HCT116 (cell line): ENCODE data around the gene ADARB2. TPM values are rescaled to one million over a fixed set of nuclear protein-coding genes. Genes with fewer than 3 reads are reported as not detected.

Experiments used
- ATAC-seq: fragments of 200-7000 bp; cut with Tn5 transposase; 2 replicates; pipeline ENCODE4 v1.9.1; 2020; ENCODE audit warnings: mild to moderate bottlenecking, moderate library complexity
- BruUV-seq: library from RNA; stranded (reverse); fragments of 400-500 nt; replicated peaks from 2 replicates; lab custom pipeline; 2021; lab: Mats Ljungman, UMichigan
- CTCF ChIA-PET: fragments of 300-600 bp; sonication (Branson Sonifier 250); formaldehyde crosslinking; loops from one replicate; lab custom pipeline; 2021; ENCODE audit warnings: antibody characterized with exemption; lab: Charles Lee
- POLR2A ChIA-PET: fragments of 300-600, 350-600 bp; sonication (Branson Sonifier 250); formaldehyde crosslinking; loops from one replicate; lab custom pipeline; 2021; ENCODE audit warnings: antibody characterized with exemption; lab: Charles Lee
- RAD21 ChIA-PET, 2 experiments: fragments of 300-600 bp; sonication (Branson Sonifier 250); formaldehyde crosslinking; loops; one replicate each; lab custom pipeline; 2023; ENCODE audit warnings: low total read pairs in 2 of 2; ENCODE audit not compliant: uncharacterized antibody in 2 of 2, unreplicated experiment in 2 of 2, low non-redundant PET in 1 of 2; lab: Charles Lee
- DNase-seq: peaks from one replicate; pipeline ENCODE4 v3.0.0-alpha.2; 2010; ENCODE audit warnings: low read depth, low spot score
- H2AFZ ChIP-seq: fragments of 200-600 bp; shearing (Covaris generic), sonication (generic); 2 replicates; pipeline ENCODE4 v1.6.1; 2017; ENCODE audit warnings: low read depth, mixed run types, mixed read lengths, antibody characterized with exemption, low read length; ENCODE audit not compliant: poor library complexity, severe bottlenecking
- H3K27ac ChIP-seq: 2 replicates; pipeline ENCODE4 v1.5.1; 2012; ENCODE audit warnings: low read depth, low read length
- H3K27me3 ChIP-seq: fragments of 200-600 bp; sonication (generic); 2 replicates; pipeline ENCODE4 v1.6.1; 2016; ENCODE audit warnings: mixed run types, low read length, mixed read lengths; ENCODE audit not compliant: insufficient read depth
- H3K36me3 ChIP-seq, 2 experiments: fragments of 200-500 bp in 1 of 2; fragments of 200-600 bp in 1 of 2; sonication (Bioruptor generic) in 1 of 2; sonication (generic) in 1 of 2; 2 replicates each; pipeline versions ENCODE4 v1.5.1 to v1.6.1; 2014 to 2016; ENCODE audit warnings: low read length in 2 of 2, inconsistent platforms in 1 of 2, mixed read lengths in 1 of 2, mixed run types in 1 of 2; ENCODE audit not compliant: insufficient read depth in 2 of 2, control insufficient read depth in 1 of 2
- H3K4me1 ChIP-seq, 2 experiments: fragments of 200-600 bp in 1 of 2; sonication (generic) in 1 of 2; 2 replicates each; pipeline versions ENCODE4 v1.5.1 to v1.6.1; 2012 to 2017; ENCODE audit warnings: low read length in 2 of 2, inconsistent platforms in 1 of 2, mild to moderate bottlenecking in 1 of 2, mixed read lengths in 1 of 2, mixed run types in 1 of 2, moderate library complexity in 1 of 2; ENCODE audit not compliant: insufficient read depth in 2 of 2, control insufficient read depth in 1 of 2
- H3K4me2 ChIP-seq: fragments of 200-600 bp; sonication (generic); 2 replicates; pipeline ENCODE4 v1.6.1; 2017; ENCODE audit warnings: mixed run types, low read length, mixed read lengths
- H3K4me3 ChIP-seq, 2 experiments: fragments of 200-600 bp in 1 of 2; sonication (generic) in 1 of 2; replicated peaks in 1 of 2; 2 replicates each; pipeline ENCODE4 v1.5.1; 2011 to 2016; ENCODE audit warnings: low read length in 2 of 2, control low read depth in 1 of 2, low read depth in 1 of 2, mild to moderate bottlenecking in 1 of 2, mixed read lengths in 1 of 2, mixed run types in 1 of 2
- H3K79me2 ChIP-seq: fragments of 200-600 bp; sonication (generic); 2 replicates; pipeline ENCODE4 v1.6.1; 2017; ENCODE audit warnings: mild to moderate bottlenecking, mixed run types, low read length, moderate library complexity, mixed read lengths; ENCODE audit not compliant: insufficient read depth
- H3K9ac ChIP-seq: fragments of 200-600 bp; sonication (generic); 2 replicates; pipeline ENCODE4 v1.6.1; 2016; ENCODE audit warnings: low read length, mixed read lengths
- H3K9me2 ChIP-seq: fragments of 200-600 bp; sonication (generic), shearing (Covaris generic); 2 replicates; pipeline ENCODE4 v1.6.1; 2017; ENCODE audit warnings: mixed run types, mild to moderate bottlenecking, moderate library complexity; ENCODE audit not compliant: insufficient read depth
- H3K9me3 ChIP-seq, 2 experiments: fragments of 200-500 bp in 1 of 2; fragments of 200-600 bp in 1 of 2; sonication (Bioruptor generic) in 1 of 2; sonication (generic) in 1 of 2; 2 replicates each; pipeline ENCODE4 v1.6.1; 2014 to 2017; ENCODE audit warnings: low read length in 2 of 2, mixed read lengths in 2 of 2, inconsistent platforms in 1 of 2, low read depth in 1 of 2, mild to moderate bottlenecking in 1 of 2, mixed run types in 1 of 2, moderate library complexity in 1 of 2; ENCODE audit not compliant: control insufficient read depth in 1 of 2, insufficient read depth in 1 of 2
- H4K20me1 ChIP-seq: fragments of 200-600 bp; sonication (generic), shearing (Covaris generic); 2 replicates; pipeline ENCODE4 v1.6.1; 2017; ENCODE audit warnings: mixed run types, mild to moderate bottlenecking, moderate library complexity; ENCODE audit not compliant: insufficient read depth
- CBX3 ChIP-seq: IDR thresholded peaks from 2 replicates; pipeline ENCODE4 v1.6.1; 2012; ENCODE audit warnings: low read depth
- EGR1 ChIP-seq: IDR thresholded peaks from 2 replicates; pipeline ENCODE4 v1.6.1; 2012; ENCODE audit warnings: low read depth
- ELF1 ChIP-seq: IDR thresholded peaks from 2 replicates; pipeline ENCODE4 v1.6.1; 2012; ENCODE audit warnings: low read depth, borderline replicate concordance
- EZH2 ChIP-seq: fragments of 200-600 bp; sonication (generic); IDR thresholded peaks from 2 replicates; pipeline ENCODE4 v1.6.1; 2017; ENCODE audit warnings: antibody characterized with exemption, mixed run types
- EZH2phosphoT487 ChIP-seq: fragments of 200-600 bp; IDR thresholded peaks from 2 replicates; pipeline ENCODE4 v1.6.1; 2018; ENCODE audit warnings: antibody characterized with exemption, borderline replicate concordance
- FOSL1 ChIP-seq: IDR thresholded peaks from 2 replicates; pipeline ENCODE4 v1.6.1; 2012; ENCODE audit warnings: low read depth
- JUND ChIP-seq: IDR thresholded peaks from 2 replicates; pipeline ENCODE4 v1.6.1; 2012
- POLR2A ChIP-seq: IDR thresholded peaks from 2 replicates; pipeline ENCODE4 v1.7.0; 2011; ENCODE audit warnings: borderline replicate concordance; ENCODE audit not compliant: insufficient read depth, insufficient read length; ENCODE audit errors: extremely low read depth
- POLR2AphosphoS5 ChIP-seq: IDR thresholded peaks from 2 replicates; pipeline ENCODE4 v1.6.1; 2011; ENCODE audit warnings: mild to moderate bottlenecking, low read depth, low read length, moderate library complexity
- RAD21 ChIP-seq: IDR thresholded peaks from 2 replicates; pipeline ENCODE4 v1.6.1; 2012; ENCODE audit warnings: low read depth, mild to moderate bottlenecking
- SP1 ChIP-seq: IDR thresholded peaks from 2 replicates; pipeline ENCODE4 v1.6.1; 2012; ENCODE audit warnings: low read depth
- TCF7L2 ChIP-seq: IDR thresholded peaks from 2 replicates; pipeline ENCODE4 v1.7.0; 2011; ENCODE audit warnings: borderline replicate concordance, inconsistent platforms; ENCODE audit not compliant: insufficient read depth, insufficient read length; ENCODE audit errors: extremely low read depth
- ZFX ChIP-seq: fragments of 450-650 bp; IDR thresholded peaks from 2 replicates; pipeline ENCODE4 v1.6.1; 2017
- intact Hi-C: fragments of 100-400 bp; cut with micrococcal nuclease; formaldehyde crosslinking; loops from 2 replicates; pipeline ENCODE4 v1.10.0; 2022
- total RNA-seq: library from RNA; stranded (reverse); gene quantifications from one replicate; pipeline ENCODE4 v1.2.1, GENCODE V29; 2021; ENCODE audit not compliant: unreplicated experiment
- TF ChIP-seq, protein P1 (sequence below): IDR thresholded peaks from 2 replicates; pipeline ENCODE4 v1.6.1; 2012; ENCODE audit warnings: low read depth
- TF ChIP-seq, protein P2 (sequence below): IDR thresholded peaks from 2 replicates; pipeline ENCODE4 v1.6.1; 2012
- TF ChIP-seq, protein P3 (sequence below): IDR thresholded peaks from 2 replicates; pipeline ENCODE4 v1.6.1; 2012
- TF ChIP-seq, protein P4 (sequence below): IDR thresholded peaks from 2 replicates; pipeline ENCODE4 v1.6.1; 2011; ENCODE audit warnings: mild to moderate bottlenecking, low read length, moderate library complexity; ENCODE audit not compliant: insufficient replicate concordance; ENCODE audit errors: extremely low read depth

The ADARB2 gene
- total RNA-seq, 1 experiment from 2014 or later: not detected

DNA sequence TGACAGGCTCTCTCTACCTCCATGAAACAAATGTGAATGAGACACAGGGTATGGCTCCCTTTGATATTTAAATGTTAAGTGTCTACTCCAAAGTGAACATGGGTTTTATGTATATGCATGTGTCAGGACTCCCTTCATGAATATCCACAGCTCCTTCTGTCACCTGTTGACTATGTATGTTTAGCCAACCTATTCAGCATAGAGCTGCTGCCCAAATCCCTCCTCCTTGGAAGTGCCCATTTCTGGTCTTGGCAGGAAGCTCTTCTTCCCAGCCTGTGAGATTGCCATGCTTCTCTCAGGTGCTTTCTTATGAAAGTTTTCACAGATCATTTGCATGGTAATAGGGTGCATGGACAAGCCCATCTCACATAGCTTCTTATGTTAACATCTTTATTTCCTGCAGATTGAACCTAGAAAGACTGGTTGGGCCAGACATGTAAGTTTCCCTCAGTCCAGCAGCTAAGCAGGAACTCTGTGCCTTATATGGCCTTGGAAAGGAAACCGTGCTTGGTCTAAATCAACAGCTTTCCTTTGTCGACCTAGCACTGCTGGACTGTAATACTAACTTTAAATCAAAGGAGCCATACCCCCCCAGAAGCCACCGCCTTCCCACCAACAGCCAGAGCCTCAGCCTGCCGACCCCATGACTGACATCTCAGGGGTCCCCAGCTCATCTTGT lies 288.9 kb downstream of the ADARB2 start:
- POLR2A ChIA-PET: no interaction called here

DNA sequence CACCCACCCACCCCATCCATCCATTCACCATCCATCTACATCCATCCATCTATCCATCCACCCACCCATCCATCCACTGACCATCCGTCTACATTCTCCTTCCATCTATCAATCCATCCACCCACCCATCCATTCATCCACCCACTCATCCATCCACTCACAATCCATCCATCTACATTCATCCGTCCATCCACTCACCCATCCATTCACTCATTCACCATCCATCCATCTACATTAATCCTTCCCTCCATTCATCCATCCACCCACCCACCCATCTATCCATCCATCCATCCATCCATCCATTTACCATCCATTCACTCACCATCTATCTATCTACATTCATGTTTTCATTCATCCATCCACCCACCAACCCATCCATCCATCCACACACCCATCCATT lies 292.5 kb downstream of the ADARB2 start:
- Histone ChIP-seq H3K27me3 (peaks cover 11% of the 10 kb centered on the region), H3K79me2 (no peaks in the 10 kb centered on the region), H3K4me1 (no peaks in the 10 kb centered on the region), H3K36me3 (no peaks in the 10 kb centered on the region), H2AFZ (no peak overlapping the region), H3K27ac (no peak overlapping the region), H3K9ac (no peak overlapping the region), H3K4me2 (no peak overlapping the region), H3K9me3 (no peaks in the 10 kb centered on the region), H4K20me1 (no peaks in the 10 kb centered on the region), H3K9me2 (no peaks in the 10 kb centered on the region), H3K4me3 (no peak overlapping the region)
- no peak for ATAC-seq
- ChIA-PET RAD21 (no interaction called here), CTCF (no interaction called here), POLR2A (no interaction called here)
- no peak for DNase-seq
- no TSS peak for BruUV-seq
- intact Hi-C loops: no loop called here
- no peak for TF ChIP-seq ELF1
- no peak for TF ChIP-seq EZH2
- no peak for TF ChIP-seq EZH2phosphoT487
- TF ChIP-seq, protein P1, sequence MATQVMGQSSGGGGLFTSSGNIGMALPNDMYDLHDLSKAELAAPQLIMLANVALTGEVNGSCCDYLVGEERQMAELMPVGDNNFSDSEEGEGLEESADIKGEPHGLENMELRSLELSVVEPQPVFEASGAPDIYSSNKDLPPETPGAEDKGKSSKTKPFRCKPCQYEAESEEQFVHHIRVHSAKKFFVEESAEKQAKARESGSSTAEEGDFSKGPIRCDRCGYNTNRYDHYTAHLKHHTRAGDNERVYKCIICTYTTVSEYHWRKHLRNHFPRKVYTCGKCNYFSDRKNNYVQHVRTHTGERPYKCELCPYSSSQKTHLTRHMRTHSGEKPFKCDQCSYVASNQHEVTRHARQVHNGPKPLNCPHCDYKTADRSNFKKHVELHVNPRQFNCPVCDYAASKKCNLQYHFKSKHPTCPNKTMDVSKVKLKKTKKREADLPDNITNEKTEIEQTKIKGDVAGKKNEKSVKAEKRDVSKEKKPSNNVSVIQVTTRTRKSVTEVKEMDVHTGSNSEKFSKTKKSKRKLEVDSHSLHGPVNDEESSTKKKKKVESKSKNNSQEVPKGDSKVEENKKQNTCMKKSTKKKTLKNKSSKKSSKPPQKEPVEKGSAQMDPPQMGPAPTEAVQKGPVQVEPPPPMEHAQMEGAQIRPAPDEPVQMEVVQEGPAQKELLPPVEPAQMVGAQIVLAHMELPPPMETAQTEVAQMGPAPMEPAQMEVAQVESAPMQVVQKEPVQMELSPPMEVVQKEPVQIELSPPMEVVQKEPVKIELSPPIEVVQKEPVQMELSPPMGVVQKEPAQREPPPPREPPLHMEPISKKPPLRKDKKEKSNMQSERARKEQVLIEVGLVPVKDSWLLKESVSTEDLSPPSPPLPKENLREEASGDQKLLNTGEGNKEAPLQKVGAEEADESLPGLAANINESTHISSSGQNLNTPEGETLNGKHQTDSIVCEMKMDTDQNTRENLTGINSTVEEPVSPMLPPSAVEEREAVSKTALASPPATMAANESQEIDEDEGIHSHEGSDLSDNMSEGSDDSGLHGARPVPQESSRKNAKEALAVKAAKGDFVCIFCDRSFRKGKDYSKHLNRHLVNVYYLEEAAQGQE: no peak
- TF ChIP-seq, protein P2, sequence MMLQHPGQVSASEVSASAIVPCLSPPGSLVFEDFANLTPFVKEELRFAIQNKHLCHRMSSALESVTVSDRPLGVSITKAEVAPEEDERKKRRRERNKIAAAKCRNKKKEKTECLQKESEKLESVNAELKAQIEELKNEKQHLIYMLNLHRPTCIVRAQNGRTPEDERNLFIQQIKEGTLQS: no peak
- no peak for TF ChIP-seq TCF7L2
- TF ChIP-seq, protein P3, sequence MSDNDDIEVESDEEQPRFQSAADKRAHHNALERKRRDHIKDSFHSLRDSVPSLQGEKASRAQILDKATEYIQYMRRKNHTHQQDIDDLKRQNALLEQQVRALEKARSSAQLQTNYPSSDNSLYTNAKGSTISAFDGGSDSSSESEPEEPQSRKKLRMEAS: no peak
- TF ChIP-seq RAD21: no peak
- TF ChIP-seq FOSL1: no peak
- TF ChIP-seq SP1: no peak

More for the DNA sequence above, 288.9 kb downstream of the ADARB2 start:
- Histone ChIP-seq H3K4me1 (no peaks in the 10 kb centered on the region), H3K9me2 (no peaks in the 10 kb centered on the region), H3K27ac (no peak overlapping the region), H3K9me3 (no peaks in the 10 kb centered on the region), H3K4me3 (no peak overlapping the region), H3K27me3 (peaks cover 7% of the 10 kb centered on the region), H3K4me2 (no peak overlapping the region), H3K36me3 (no peaks in the 10 kb centered on the region), H4K20me1 (no peaks in the 10 kb centered on the region)
- DNase-seq (no peak), ATAC-seq (no peak)
- intact Hi-C loops: no loop called here
- CTCF ChIA-PET: no interaction called here
- no TSS peak for BruUV-seq
- RAD21 ChIA-PET: no interaction called here
- no peak for TF ChIP-seq EZH2
- TF ChIP-seq ZFX: no peak
- TF ChIP-seq, protein P4, sequence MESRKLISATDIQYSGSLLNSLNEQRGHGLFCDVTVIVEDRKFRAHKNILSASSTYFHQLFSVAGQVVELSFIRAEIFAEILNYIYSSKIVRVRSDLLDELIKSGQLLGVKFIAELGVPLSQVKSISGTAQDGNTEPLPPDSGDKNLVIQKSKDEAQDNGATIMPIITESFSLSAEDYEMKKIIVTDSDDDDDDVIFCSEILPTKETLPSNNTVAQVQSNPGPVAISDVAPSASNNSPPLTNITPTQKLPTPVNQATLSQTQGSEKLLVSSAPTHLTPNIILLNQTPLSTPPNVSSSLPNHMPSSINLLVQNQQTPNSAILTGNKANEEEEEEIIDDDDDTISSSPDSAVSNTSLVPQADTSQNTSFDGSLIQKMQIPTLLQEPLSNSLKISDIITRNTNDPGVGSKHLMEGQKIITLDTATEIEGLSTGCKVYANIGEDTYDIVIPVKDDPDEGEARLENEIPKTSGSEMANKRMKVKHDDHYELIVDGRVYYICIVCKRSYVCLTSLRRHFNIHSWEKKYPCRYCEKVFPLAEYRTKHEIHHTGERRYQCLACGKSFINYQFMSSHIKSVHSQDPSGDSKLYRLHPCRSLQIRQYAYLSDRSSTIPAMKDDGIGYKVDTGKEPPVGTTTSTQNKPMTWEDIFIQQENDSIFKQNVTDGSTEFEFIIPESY: no peak
- no peak for TF ChIP-seq EGR1
- TF ChIP-seq POLR2A: no peak
- no peak for TF ChIP-seq POLR2AphosphoS5
- no peak for TF ChIP-seq SP1
- no peak for TF ChIP-seq JUND
- TF ChIP-seq CBX3: no peak
- TF ChIP-seq, all 23 proteins: peak for 0
- Histone ChIP-seq H2AFZ (no peak overlapping the region), H3K9ac (no peak overlapping the region), H3K79me2 (no peaks in the 10 kb centered on the region)
